ENCODE measurements around the gene TJP3.
A peak's percentile ranks its signal among the peaks of the same experiment; 100 is the strongest.

TJP3 gene

GRCh38 chr19:3683405-3684053 lies 24.7 kb upstream of the TJP3 start:
- Histone ChIP-seq H2BK12ac (ENCODE audit: low read length) (no peak overlapping the region), H3K36me3 (replicated peaks in 1 of 2; ENCODE audit: control insufficient read depth in 2 of 2, insufficient read depth in 2 of 2, low read length in 2 of 2) (peaks cover 0 to 11% of the 10 kb centered on the region in 2 donors), H3K9ac (ENCODE audit: low read depth, low read length, poor library complexity) (peak overlapping the region; percentile 60), H3K4me2 (ENCODE audit: insufficient read depth, low read length, poor library complexity, severe bottlenecking) (no peak overlapping the region), H3K14ac (ENCODE audit: low read length) (peak overlapping the region; percentile 98), H3K4ac (ENCODE audit: low read length) (no peak overlapping the region), H2AFZ (ENCODE audit: low read length) (peak overlapping the region; percentile 47), H2BK15ac (ENCODE audit: low read length) (peak overlapping the region; percentile 89), H3K79me1 (ENCODE audit: low read depth, low read length) (peaks cover 27% of the 10 kb centered on the region), H4K8ac (ENCODE audit: low read depth, low read length) (peak overlapping the region; percentile 65), H3K27me3 (ENCODE audit: control insufficient read depth in 3 of 3, insufficient read depth in 3 of 3, low read depth in 1 of 3, low read length in 3 of 3) (no peaks in the 10 kb centered on the region), H3K23ac (ENCODE audit: low read depth, low read length, poor library complexity) (peak overlapping the region; percentile 93), H3K27ac (replicated peaks; ENCODE audit: low read length) (no peak overlapping the region), H2BK5ac (ENCODE audit: low read length) (peak overlapping the region; percentile 90), H2BK120ac (ENCODE audit: low read depth, low read length) (no peak overlapping the region), H3K4me1 (ENCODE audit: control insufficient read depth in 2 of 2, insufficient read depth in 1 of 2, low read depth in 1 of 2, low read length in 2 of 2) (peaks cover 20 to 25% of the 10 kb centered on the region in 2 donors), H2AK5ac (ENCODE audit: low read depth, low read length) (peak overlapping the region; percentile 96), H3K4me3 (ENCODE audit: low read length in 2 of 2) (peak overlapping the region in 1 of 2 donors; percentile 25), H4K91ac (ENCODE audit: low read depth, low read length, poor library complexity) (no peak overlapping the region), H3K9me3 (replicated peaks in 1 of 2; ENCODE audit: control insufficient read depth in 2 of 2, insufficient read depth in 1 of 2, low read depth in 1 of 2, low read length in 2 of 2) (peaks cover 0 to 11% of the 10 kb centered on the region in 2 donors), H3K18ac (ENCODE audit: low read length) (peak overlapping the region; percentile 87)
- no CpG with 5 or more reads among the region's 26 CpGs for WGBS, 2 donors (ENCODE audit: extremely low coverage in 2 of 2, insufficient read length in 2 of 2, insufficient replicate concordance in 1 of 2)
- no peak for DNase-seq (ENCODE audit: low spot score)

GRCh38 chr19:3684054-3684816 lies 23.9 kb upstream of the TJP3 start:
- H3K4me2 ChIP-seq (ENCODE audit: insufficient read depth, low read length, poor library complexity, severe bottlenecking), result no peak overlapping the region
- H3K9me3 ChIP-seq (replicated peaks in 1 of 2; ENCODE audit: control insufficient read depth in 2 of 2, insufficient read depth in 1 of 2, low read depth in 1 of 2, low read length in 2 of 2), result peaks cover 0 to 11% of the 10 kb centered on the region in 2 donors
- H3K4ac ChIP-seq (ENCODE audit: low read length), result no peak overlapping the region
- peak overlapping the region; percentile 90 for H2BK5ac ChIP-seq (ENCODE audit: low read length)
- H2AFZ ChIP-seq (ENCODE audit: low read length), result peak overlapping the region; percentile 47
- H3K18ac ChIP-seq (ENCODE audit: low read length), result no peak overlapping the region
- H3K79me1 ChIP-seq (ENCODE audit: low read depth, low read length), result peaks cover 25% of the 10 kb centered on the region
- no peak for DNase-seq (ENCODE audit: low spot score)
- no peak overlapping the region for H3K9ac ChIP-seq (ENCODE audit: low read depth, low read length, poor library complexity)
- H2AK5ac ChIP-seq (ENCODE audit: low read depth, low read length), result peak overlapping the region; percentile 27
- H3K14ac ChIP-seq (ENCODE audit: low read length), result no peak overlapping the region
- no peak overlapping the region for H3K4me3 ChIP-seq (ENCODE audit: low read length in 2 of 2)
- no peaks in the 10 kb centered on the region for H3K27me3 ChIP-seq (ENCODE audit: control insufficient read depth in 3 of 3, insufficient read depth in 3 of 3, low read depth in 1 of 3, low read length in 3 of 3)
- H2BK12ac ChIP-seq (ENCODE audit: low read length), result no peak overlapping the region
- H3K23ac ChIP-seq (ENCODE audit: low read depth, low read length, poor library complexity), result no peak overlapping the region
- H4K91ac ChIP-seq (ENCODE audit: low read depth, low read length, poor library complexity), result no peak overlapping the region
- no peak overlapping the region for H2BK120ac ChIP-seq (ENCODE audit: low read depth, low read length)
- H3K4me1 ChIP-seq (ENCODE audit: control insufficient read depth in 2 of 2, insufficient read depth in 1 of 2, low read depth in 1 of 2, low read length in 2 of 2), result peaks cover 20 to 25% of the 10 kb centered on the region in 2 donors
- WGBS, 2 donors (ENCODE audit: extremely low coverage in 2 of 2, insufficient read length in 2 of 2, insufficient replicate concordance in 1 of 2), result no CpG with 5 or more reads among the region's 23 CpGs
- H2BK15ac ChIP-seq (ENCODE audit: low read length), result no peak overlapping the region
- no peak overlapping the region for H4K8ac ChIP-seq (ENCODE audit: low read depth, low read length)
- H3K36me3 ChIP-seq (replicated peaks in 1 of 2; ENCODE audit: control insufficient read depth in 2 of 2, insufficient read depth in 2 of 2, low read length in 2 of 2), result peaks cover 0 to 10% of the 10 kb centered on the region in 2 donors
- H3K27ac ChIP-seq (replicated peaks; ENCODE audit: low read length), result peak overlapping the region; percentile 4

DNA sequence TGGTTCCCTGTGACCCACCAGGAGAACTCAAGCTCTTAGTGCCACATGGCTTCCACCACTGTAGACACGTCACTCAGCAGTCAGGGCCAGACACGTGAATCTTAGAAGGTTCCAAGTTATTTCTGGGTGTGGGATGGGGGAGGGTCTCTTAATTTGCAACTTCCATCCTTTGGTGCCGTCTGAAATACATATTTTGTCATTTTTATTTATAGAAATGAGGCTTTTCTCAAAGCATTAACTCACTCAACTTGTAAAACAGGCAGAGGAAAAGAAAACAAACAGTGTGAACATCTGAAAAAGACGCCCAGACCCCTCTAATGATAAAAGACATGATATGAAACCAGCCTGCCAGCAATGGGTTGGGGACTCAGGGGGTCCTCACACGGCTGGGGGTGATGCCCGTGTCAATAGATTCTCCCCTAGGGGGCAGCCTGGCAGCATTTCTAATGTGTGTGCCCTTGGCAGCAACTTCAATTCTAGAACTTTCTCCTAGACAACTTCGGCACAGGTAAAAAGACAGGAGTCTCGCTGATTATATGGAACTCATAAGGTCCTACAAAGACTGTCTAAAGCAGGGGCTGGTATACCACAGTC lies 23.3 kb upstream of the TJP3 start:
- H4K91ac ChIP-seq (ENCODE audit: low read depth, low read length, poor library complexity), result no peak overlapping the region
- peaks cover 0 to 11% of the 10 kb centered on the region in 2 donors for H3K9me3 ChIP-seq (replicated peaks in 1 of 2; ENCODE audit: control insufficient read depth in 2 of 2, insufficient read depth in 1 of 2, low read depth in 1 of 2, low read length in 2 of 2)
- peaks cover 27% of the 10 kb centered on the region for H3K79me1 ChIP-seq (ENCODE audit: low read depth, low read length)
- no peak overlapping the region for H3K4me2 ChIP-seq (ENCODE audit: insufficient read depth, low read length, poor library complexity, severe bottlenecking)
- H3K14ac ChIP-seq (ENCODE audit: low read length), result no peak overlapping the region
- H2BK5ac ChIP-seq (ENCODE audit: low read length), result no peak overlapping the region
- no CpG with 5 or more reads among the region's 8 CpGs for WGBS, 2 donors (ENCODE audit: extremely low coverage in 2 of 2, insufficient read length in 2 of 2, insufficient replicate concordance in 1 of 2)
- no peak overlapping the region for H3K4me3 ChIP-seq (ENCODE audit: low read length in 2 of 2)
- H3K4me1 ChIP-seq (ENCODE audit: control insufficient read depth in 2 of 2, insufficient read depth in 1 of 2, low read depth in 1 of 2, low read length in 2 of 2), result peaks cover 20 to 25% of the 10 kb centered on the region in 2 donors
- H3K4ac ChIP-seq (ENCODE audit: low read length), result no peak overlapping the region
- H3K9ac ChIP-seq (ENCODE audit: low read depth, low read length, poor library complexity), result no peak overlapping the region
- no peak overlapping the region for H4K8ac ChIP-seq (ENCODE audit: low read depth, low read length)
- no peak overlapping the region for H2BK120ac ChIP-seq (ENCODE audit: low read depth, low read length)
- no peak overlapping the region for H3K27ac ChIP-seq (replicated peaks; ENCODE audit: low read length)
- no peaks in the 10 kb centered on the region for H3K27me3 ChIP-seq (ENCODE audit: control insufficient read depth in 3 of 3, insufficient read depth in 3 of 3, low read depth in 1 of 3, low read length in 3 of 3)
- H3K18ac ChIP-seq (ENCODE audit: low read length), result no peak overlapping the region
- no peak overlapping the region for H2BK15ac ChIP-seq (ENCODE audit: low read length)
- no peak overlapping the region for H2BK12ac ChIP-seq (ENCODE audit: low read length)
- H2AFZ ChIP-seq (ENCODE audit: low read length), result no peak overlapping the region
- peaks cover 4 to 9% of the 10 kb centered on the region in 2 donors for H3K36me3 ChIP-seq (replicated peaks in 1 of 2; ENCODE audit: control insufficient read depth in 2 of 2, insufficient read depth in 2 of 2, low read length in 2 of 2)
- no peak overlapping the region for H2AK5ac ChIP-seq (ENCODE audit: low read depth, low read length)
- no peak overlapping the region for H3K23ac ChIP-seq (ENCODE audit: low read depth, low read length, poor library complexity)
- no peak for DNase-seq (ENCODE audit: low spot score)

DNA sequence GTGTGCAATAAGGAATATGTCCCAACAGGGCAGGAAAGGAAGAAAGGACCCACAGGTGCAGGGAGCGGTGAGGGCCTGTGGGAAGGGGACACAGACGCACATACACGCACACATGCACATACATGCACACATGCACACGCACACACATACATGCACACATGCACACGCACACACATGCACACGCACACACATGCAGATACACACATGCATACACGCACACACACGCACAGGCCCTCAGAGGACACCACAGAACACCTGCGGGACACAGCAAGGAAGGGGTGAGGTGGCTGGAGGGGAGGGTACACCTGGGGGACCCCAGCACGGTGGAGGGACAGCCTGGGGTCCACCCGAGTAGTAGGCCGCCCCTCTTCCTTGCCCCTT lies 20.8 kb upstream of the TJP3 start:
- Histone ChIP-seq H3K9me3 (replicated peaks in 1 of 2; ENCODE audit: control insufficient read depth in 2 of 2, insufficient read depth in 1 of 2, low read depth in 1 of 2, low read length in 2 of 2) (peaks cover 6 to 15% of the 10 kb centered on the region in 2 donors), H3K4me2 (ENCODE audit: insufficient read depth, low read length, poor library complexity, severe bottlenecking) (peak overlapping the region; percentile 40), H3K27me3 (ENCODE audit: control insufficient read depth in 3 of 3, insufficient read depth in 3 of 3, low read depth in 1 of 3, low read length in 3 of 3) (no peaks in the 10 kb centered on the region), H3K23ac (ENCODE audit: low read depth, low read length, poor library complexity) (peak overlapping the region; percentile 99), H2BK120ac (ENCODE audit: low read depth, low read length) (no peak overlapping the region), H2BK15ac (ENCODE audit: low read length) (peak overlapping the region; percentile 26), H2BK12ac (ENCODE audit: low read length) (no peak overlapping the region), H2AFZ (ENCODE audit: low read length) (no peak overlapping the region), H3K9ac (ENCODE audit: low read depth, low read length, poor library complexity) (peak overlapping the region; percentile 50), H4K91ac (ENCODE audit: low read depth, low read length, poor library complexity) (no peak overlapping the region), H3K4ac (ENCODE audit: low read length) (peak overlapping the region; percentile 76), H3K18ac (ENCODE audit: low read length) (peak overlapping the region; percentile 90), H3K14ac (ENCODE audit: low read length) (peak overlapping the region; percentile 99), H3K4me1 (ENCODE audit: control insufficient read depth in 2 of 2, insufficient read depth in 1 of 2, low read depth in 1 of 2, low read length in 2 of 2) (peaks cover 19 to 23% of the 10 kb centered on the region in 2 donors), H3K4me3 (ENCODE audit: low read length in 2 of 2) (peak overlapping the region in 1 of 2 donors; percentile 70), H4K8ac (ENCODE audit: low read depth, low read length) (no peak overlapping the region), H2BK5ac (ENCODE audit: low read length) (peak overlapping the region; percentile 82), H2AK5ac (ENCODE audit: low read depth, low read length) (peak overlapping the region; percentile 92), H3K27ac (replicated peaks; ENCODE audit: low read length) (no peak overlapping the region), H3K36me3 (replicated peaks in 1 of 2; ENCODE audit: control insufficient read depth in 2 of 2, insufficient read depth in 2 of 2, low read length in 2 of 2) (peaks cover 7 to 8% of the 10 kb centered on the region in 2 donors), H3K79me1 (ENCODE audit: low read depth, low read length) (peaks cover 33% of the 10 kb centered on the region)
- no CpG with 5 or more reads among the region's 12 CpGs for WGBS, 2 donors (ENCODE audit: extremely low coverage in 2 of 2, insufficient read length in 2 of 2, insufficient replicate concordance in 1 of 2)
- no peak for DNase-seq (ENCODE audit: low spot score)
